ENCODE measurements around the gene BNIP2. TPM values are rescaled to one million over a fixed set of nuclear protein-coding genes. Genes with fewer than 3 reads are reported as not detected.

Gene BNIP2
- total RNA-seq, 1 donor from 2014 or later, result 75.3 TPM

GRCh38 chr15:59674361-59674877 lies 14.7 kb downstream of the BNIP2 start:
- H3K4me3 Mint-ChIP-seq (ENCODE audit: unreplicated experiment), result no peak overlapping the region
- H3K27ac Mint-ChIP-seq (ENCODE audit: unreplicated experiment), result no peak overlapping the region
- H3K9me3 Mint-ChIP-seq (ENCODE audit: unreplicated experiment), result no peaks in the 10 kb centered on the region
- peaks cover 12% of the 10 kb centered on the region for H3K4me1 Mint-ChIP-seq (ENCODE audit: unreplicated experiment)
- TF ChIP-seq CTCF (IDR thresholded peaks at IDR 0.05; ENCODE audit: unreplicated experiment), result no peak
- no peaks in the 10 kb centered on the region for H3K27me3 Mint-ChIP-seq (ENCODE audit: unreplicated experiment)
- H3K36me3 Mint-ChIP-seq (ENCODE audit: low read depth, unreplicated experiment), result peaks cover 44% of the 10 kb centered on the region
- no peak for DNase-seq (ENCODE audit: low spot score)

GRCh38 chr15:59668556-59668955 lies 20.6 kb downstream of the BNIP2 start:
- DNase-seq (ENCODE audit: low spot score), result no peak
- Mint-ChIP-seq H3K9me3 (ENCODE audit: unreplicated experiment) (no peaks in the 10 kb centered on the region), H3K27me3 (ENCODE audit: unreplicated experiment) (no peaks in the 10 kb centered on the region), H3K27ac (ENCODE audit: unreplicated experiment) (no peak overlapping the region), H3K4me3 (ENCODE audit: unreplicated experiment) (no peak overlapping the region), H3K4me1 (ENCODE audit: unreplicated experiment) (no peaks in the 10 kb centered on the region), H3K36me3 (ENCODE audit: low read depth, unreplicated experiment) (peaks cover 21% of the 10 kb centered on the region)
- TF ChIP-seq CTCF (IDR thresholded peaks at IDR 0.05; ENCODE audit: unreplicated experiment), result no peak

GRCh38 chr15:59662260-59662659 lies 26.9 kb downstream of the BNIP2 start:
- Mint-ChIP-seq H3K27me3 (ENCODE audit: unreplicated experiment) (no peaks in the 10 kb centered on the region), H3K9me3 (ENCODE audit: unreplicated experiment) (no peaks in the 10 kb centered on the region), H3K27ac (ENCODE audit: unreplicated experiment) (no peak overlapping the region), H3K4me1 (ENCODE audit: unreplicated experiment) (no peaks in the 10 kb centered on the region), H3K36me3 (ENCODE audit: low read depth, unreplicated experiment) (peaks cover 23% of the 10 kb centered on the region), H3K4me3 (ENCODE audit: unreplicated experiment) (no peak overlapping the region)
- no peak for TF ChIP-seq CTCF (IDR thresholded peaks at IDR 0.05; ENCODE audit: unreplicated experiment)
- DNase-seq (ENCODE audit: low spot score), result no peak

- H3K9me3 Mint-ChIP-seq (ENCODE audit: unreplicated experiment), result no peaks in the 10 kb centered on the region
- no peak for TF ChIP-seq CTCF (IDR thresholded peaks at IDR 0.05; ENCODE audit: unreplicated experiment)
- H3K36me3 Mint-ChIP-seq (ENCODE audit: low read depth, unreplicated experiment), result peaks cover 19% of the 10 kb centered on the region
- H3K4me1 Mint-ChIP-seq (ENCODE audit: unreplicated experiment), result no peaks in the 10 kb centered on the region
- H3K27me3 Mint-ChIP-seq (ENCODE audit: unreplicated experiment), result no peaks in the 10 kb centered on the region
- H3K4me3 Mint-ChIP-seq (ENCODE audit: unreplicated experiment), result no peak overlapping the region
- DNase-seq (ENCODE audit: low spot score), result no peak
- no peak overlapping the region for H3K27ac Mint-ChIP-seq (ENCODE audit: unreplicated experiment)
These were observed 29.8 kb downstream of the BNIP2 start for GRCh38 chr15:59659366-59659765.

GRCh38 chr15:59657635-59658125 lies 31.4 kb downstream of the BNIP2 start:
- Mint-ChIP-seq H3K27ac (ENCODE audit: unreplicated experiment) (no peak overlapping the region), H3K4me3 (ENCODE audit: unreplicated experiment) (no peak overlapping the region)

More at GRCh38 chr15:59657635-59658125, 31.4 kb downstream of the BNIP2 start:
- no peak for TF ChIP-seq CTCF (IDR thresholded peaks at IDR 0.05; ENCODE audit: unreplicated experiment)
- H3K9me3 Mint-ChIP-seq (ENCODE audit: unreplicated experiment), result no peaks in the 10 kb centered on the region
- no peak for DNase-seq (ENCODE audit: low spot score)
- peaks cover 23% of the 10 kb centered on the region for H3K36me3 Mint-ChIP-seq (ENCODE audit: low read depth, unreplicated experiment)
- H3K4me1 Mint-ChIP-seq (ENCODE audit: unreplicated experiment), result no peaks in the 10 kb centered on the region
- H3K27me3 Mint-ChIP-seq (ENCODE audit: unreplicated experiment), result no peaks in the 10 kb centered on the region
